GM18951 (cell line): ENCODE results near the gene CHD9.
"Not testable (repeated sequence)": the region's sequence is repeated elsewhere in the genome, so short reads cannot be mapped to it uniquely, and the experiment has no call there.

Experiments used
- POLR2A ChIP-seq: IDR thresholded peaks from 4 replicates; pipeline ENCODE4 v1.6.1; 2011; ENCODE audit warnings: mild to moderate bottlenecking; ENCODE audit not compliant: insufficient read length, insufficient read depth; ENCODE audit errors: extremely low read depth
- in situ Hi-C: fragments of 300-500 bp; cut with MboI; formaldehyde crosslinking; loops from one replicate; pipeline ENCODE4 v1.12.0; 2022; ENCODE audit warnings: low sequenced_read_pairs, mixed read lengths, inconsistent platforms; ENCODE audit not compliant: unreplicated experiment

CHD9 gene

DNA sequence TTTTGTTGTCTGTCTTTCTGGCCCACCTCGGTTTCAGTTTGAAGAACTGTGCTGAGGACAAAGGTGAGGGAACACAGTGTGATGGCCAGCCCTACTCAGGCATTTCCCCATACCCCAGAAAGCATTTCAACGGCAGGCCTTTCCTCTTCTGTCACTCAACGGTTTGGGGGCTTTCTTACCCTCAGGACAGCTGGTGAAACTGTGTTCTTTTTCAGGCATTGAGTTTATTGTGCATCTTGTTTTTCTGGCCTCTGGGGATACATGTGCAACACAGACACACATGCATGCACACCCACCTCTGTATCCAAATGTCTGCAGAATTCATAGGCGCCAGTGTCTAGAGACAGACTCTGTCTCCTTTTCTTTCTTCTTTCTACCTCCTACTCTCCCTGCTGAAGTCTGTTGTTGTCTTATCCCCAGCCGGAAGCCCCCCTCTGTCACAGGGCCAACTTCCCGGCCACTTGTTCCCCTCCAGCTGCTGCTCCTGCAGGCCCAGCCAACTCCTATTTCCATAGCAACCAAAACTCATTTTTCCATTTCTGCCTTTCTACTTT is 17.0 kb downstream of the CHD9 start:
- no peak for TF ChIP-seq POLR2A
- in situ Hi-C loops, result no loop called here

- in situ Hi-C loops, result no loop called here
Observed at GRCh38 chr16:53073022-53073421, 18.2 kb downstream of the CHD9 start.

GRCh38 chr16:53074296-53074695 is 19.5 kb downstream of the CHD9 start:
- in situ Hi-C loops, result not testable (repeated sequence)

More at GRCh38 chr16:53073022-53073421, 18.2 kb downstream of the CHD9 start:
- TF ChIP-seq POLR2A, result no peak

DNA sequence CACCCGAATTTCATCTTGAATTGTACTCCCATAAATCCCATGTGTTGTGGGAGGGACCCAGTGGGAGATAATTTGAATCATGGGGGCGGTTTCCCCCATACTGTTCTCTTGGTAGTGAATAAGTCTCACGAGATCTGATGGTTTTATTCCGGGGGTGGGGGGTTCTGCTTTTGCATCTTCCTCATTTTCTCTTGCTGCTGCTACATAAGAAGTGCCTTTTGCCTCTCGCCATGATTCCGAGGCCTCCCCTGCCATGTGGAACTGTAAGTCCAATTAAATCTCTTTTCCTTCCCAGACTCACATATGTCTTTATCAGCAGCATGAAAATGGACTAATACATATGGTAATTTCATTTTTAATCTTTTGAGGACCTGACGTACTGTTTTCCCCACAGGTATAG is 20.7 kb downstream of the CHD9 start:
- in situ Hi-C loops, result not testable (repeated sequence)

- no peak for TF ChIP-seq POLR2A
- in situ Hi-C loops, result no loop called here
Observed at GRCh38 chr16:53078247-53078646, 23.5 kb downstream of the CHD9 start.

DNA sequence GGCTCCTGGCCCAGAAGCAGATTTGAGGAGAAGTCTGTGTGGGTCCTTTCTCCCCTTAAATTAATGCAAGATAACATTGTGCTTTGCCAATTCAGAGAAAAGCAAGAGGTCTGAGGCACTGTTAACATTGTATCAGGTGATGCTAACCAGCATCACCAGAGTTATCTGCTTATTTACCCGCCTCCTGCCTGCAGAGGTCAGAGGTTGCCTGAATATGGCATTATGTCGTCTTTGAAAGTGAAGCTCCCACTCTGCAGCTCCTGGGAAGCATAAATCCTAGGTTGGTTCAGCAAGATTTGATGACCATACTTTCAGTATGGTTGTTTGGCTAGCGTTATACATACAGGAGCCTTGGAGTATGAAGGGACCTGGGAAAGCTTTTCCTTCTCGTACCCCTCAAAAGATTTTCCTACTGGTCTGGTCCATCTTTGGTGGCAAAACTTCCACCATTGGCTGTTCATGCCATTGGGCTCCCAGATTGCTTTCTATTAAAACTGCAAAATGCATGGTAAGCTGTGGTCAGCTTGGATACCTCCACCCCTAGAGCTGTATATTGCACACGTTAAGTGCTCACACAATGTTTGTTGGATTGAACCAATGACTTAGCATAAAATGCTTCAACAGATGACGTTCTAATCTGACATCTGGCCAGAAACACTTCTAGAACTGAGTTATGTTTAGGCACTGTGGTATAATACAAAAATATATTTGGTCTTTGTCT is 24.1 kb downstream of the CHD9 start:
- in situ Hi-C loops, result no loop called here
- TF ChIP-seq POLR2A, result no peak

DNA sequence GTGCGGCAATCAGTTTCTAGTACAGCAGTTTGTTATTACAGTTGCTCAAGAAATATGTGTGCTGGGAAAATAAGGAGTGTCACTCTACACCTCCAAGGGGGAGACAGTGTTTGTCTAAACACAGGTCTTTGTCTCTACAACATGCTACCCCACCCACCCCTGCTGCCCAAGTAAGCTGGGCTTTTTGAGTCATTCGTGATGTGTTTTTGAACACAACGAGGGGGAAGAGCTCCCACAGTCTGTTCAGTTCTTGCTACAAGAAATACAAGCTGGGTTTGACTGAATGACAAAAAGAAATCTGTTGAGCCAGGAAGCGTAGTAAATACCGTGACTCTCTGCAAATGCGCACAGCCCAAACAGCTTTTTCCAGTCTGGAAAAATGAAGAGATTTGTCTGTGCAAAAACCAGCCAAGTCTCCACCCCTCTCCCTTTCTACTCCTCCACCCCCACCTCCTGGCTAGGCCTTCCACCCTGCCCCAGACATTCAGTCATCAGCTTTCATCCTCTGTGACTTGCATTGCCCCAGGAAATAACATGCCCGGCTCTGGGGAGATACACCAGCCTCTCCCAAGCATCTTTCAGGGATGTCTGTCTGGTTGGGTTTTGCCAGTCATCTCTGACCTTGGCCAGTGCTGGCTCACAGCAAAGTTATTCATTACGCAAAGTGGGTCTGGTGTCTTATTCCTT is 25.7 kb downstream of the CHD9 start:
- no peak for TF ChIP-seq POLR2A
- in situ Hi-C loops, result no loop called here

DNA sequence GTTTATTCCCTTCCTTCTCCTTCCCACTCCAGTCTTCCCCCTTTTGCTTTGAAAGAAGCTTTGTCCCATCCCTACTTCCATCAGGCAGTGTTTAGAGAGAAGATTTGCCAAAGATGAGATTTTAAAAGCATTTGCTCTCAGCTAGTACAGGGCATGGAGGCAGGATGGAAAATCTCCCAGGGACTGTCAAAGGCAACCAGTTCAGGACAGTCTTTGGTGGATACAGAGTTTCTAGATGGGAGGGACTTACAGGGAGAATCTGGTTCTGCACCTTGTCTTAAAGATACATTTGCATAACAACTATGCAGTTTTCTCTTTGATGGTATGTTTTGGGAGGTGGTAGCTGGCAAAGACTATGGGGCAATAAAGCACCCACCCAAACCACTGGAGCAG is 26.2 kb downstream of the CHD9 start:
- in situ Hi-C loops, result no loop called here
- TF ChIP-seq POLR2A, result no peak

DNA sequence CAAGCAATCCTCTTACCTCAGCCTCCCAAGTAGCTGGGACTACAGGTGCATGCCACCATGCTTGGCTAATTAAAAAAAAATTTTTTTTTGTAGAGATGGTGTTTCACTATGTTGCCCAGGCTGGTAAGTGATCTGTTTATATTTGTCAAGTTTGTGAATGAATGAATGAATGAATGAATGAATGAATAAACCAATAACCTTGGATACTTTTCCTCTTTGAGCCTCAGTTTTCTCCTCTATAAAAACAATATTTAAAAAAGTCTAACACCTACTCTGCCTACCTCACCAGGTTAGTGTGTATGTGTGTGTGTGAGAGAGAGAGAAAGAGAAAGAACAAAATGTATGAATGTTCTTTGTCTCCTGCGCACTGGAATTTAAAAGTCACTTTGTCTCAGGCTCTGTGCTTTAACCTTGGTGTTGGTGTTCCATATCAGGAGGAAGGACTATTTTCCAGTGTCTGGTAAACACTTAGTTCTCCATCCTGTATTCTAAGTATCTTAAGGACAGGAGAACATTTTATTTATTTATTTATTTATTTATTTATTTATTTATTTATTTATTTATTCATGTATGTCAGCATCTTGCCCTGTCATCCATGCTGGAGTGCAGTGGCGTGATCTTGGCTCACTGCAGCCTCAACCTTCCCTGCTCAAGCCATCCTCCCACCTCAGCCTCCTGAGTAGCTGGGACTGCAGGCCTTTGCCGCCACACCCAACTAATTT is 27.1 kb downstream of the CHD9 start:
- in situ Hi-C loops, result no loop called here
- TF ChIP-seq POLR2A, result no peak

GRCh38 chr16:53082509-53082908 is 27.7 kb downstream of the CHD9 start:
- no peak for TF ChIP-seq POLR2A
- in situ Hi-C loops, result no loop called here

DNA sequence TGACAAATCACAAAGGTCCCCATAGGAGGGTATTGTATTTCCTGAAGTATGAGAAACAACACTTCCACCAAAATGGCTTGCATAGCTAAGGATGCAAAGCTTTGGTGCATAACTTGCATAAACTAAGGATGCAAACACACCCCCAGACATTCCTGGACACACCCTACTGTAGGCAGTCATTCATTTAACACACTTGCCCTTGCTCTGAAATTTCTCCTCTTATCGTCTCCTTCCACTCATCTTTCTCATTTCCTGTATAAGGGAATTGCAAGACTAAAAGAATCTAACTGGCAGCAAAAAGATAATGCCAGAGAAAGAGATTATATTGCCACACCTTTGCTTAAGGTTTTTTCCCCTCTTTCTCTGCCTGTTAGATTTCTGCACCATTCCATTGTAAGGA is 28.3 kb downstream of the CHD9 start:
- in situ Hi-C loops, result no loop called here
- no peak for TF ChIP-seq POLR2A

DNA sequence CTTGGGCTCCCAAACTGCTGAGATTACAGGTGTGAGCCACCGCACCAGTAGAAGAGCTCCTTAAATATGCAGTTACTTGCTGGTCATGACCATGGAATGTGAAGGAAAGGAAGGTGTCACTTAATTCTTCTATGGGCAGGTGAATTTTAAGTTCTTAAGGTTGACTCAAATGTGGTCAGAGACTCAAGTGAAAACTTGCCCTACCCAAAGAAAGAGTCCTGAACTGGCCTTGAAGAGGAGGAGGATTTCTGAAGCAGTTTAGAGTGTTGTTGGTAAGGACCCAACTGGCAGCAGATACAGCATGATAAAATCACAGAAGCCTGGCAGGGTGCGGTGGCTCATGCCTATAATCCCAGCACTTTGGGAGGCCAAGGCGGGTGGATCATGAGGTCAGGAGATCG is 29.4 kb downstream of the CHD9 start:
- in situ Hi-C loops, result no loop called here
- TF ChIP-seq POLR2A, result no peak

DNA sequence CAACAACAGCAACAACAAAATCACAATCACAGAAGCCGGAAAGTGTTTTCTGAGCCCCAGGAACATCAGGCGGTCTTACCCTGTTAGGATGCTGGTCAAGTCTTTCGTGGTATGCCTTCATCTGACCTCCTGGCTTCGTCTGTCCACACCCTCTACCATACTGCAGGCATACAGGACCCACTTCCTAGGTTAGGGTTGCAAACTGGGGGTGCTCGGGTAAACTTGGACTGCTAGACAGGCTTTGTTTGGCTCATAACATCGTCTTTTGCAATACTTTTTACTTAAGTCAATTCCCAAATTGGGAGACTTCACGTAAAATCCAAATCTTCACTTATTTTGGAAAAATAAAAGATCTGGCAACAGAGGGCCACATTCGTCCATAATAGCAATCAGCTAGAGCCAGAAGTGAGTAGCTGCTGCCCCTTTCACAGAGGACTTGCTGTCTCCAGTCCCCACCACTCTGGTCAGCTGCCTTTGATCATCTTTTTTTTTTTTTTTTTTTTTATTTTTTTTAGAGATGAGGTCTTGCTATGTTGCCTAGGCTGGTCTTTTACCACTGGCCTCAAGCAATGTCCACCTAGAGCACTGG is 30.0 kb downstream of the CHD9 start:
- in situ Hi-C loops, result no loop called here
- TF ChIP-seq POLR2A, result no peak

- in situ Hi-C loops, result no loop called here
- TF ChIP-seq POLR2A, result no peak
Observed at GRCh38 chr16:53085369-53085843, 30.6 kb downstream of the CHD9 start.
